HG03342 (cell line): ENCODE results near the gene GSTM4.
A peak's percentile ranks its signal among the peaks of the same experiment; 100 is the strongest.
"Not testable (repeated sequence)": the region's sequence is repeated elsewhere in the genome, so short reads cannot be mapped to it uniquely, and the experiment has no call there.

Experiments
- ATAC-seq: cut with Tn5 transposase; IDR thresholded peaks from one replicate; pipeline ENCODE4 v1.9.1; 2021; ENCODE audit warnings: mild to moderate bottlenecking, moderate library complexity; ENCODE audit not compliant: unreplicated experiment

GSTM4 gene

GRCh38 chr1:109664671-109665070, 8.8 kb downstream of the GSTM4 start:
- ATAC-seq = no peak

GRCh38 chr1:109667452-109668122, 11.7 kb downstream of the GSTM4 start, which contains the start of gene GSTM2:
Gene GSTM2 (plus strand): TSS chr1:109668057. CDS start chr1:109668116, 59 bp downstream.
- peak; percentile 87 for ATAC-seq

- ATAC-seq = no peak
Observed at GRCh38 chr1:109668123-109668775, 12.3 kb downstream of the GSTM4 start.

GRCh38 chr1:109669246-109669948, 13.5 kb downstream of the GSTM4 start:
- ATAC-seq = no peak

DNA sequence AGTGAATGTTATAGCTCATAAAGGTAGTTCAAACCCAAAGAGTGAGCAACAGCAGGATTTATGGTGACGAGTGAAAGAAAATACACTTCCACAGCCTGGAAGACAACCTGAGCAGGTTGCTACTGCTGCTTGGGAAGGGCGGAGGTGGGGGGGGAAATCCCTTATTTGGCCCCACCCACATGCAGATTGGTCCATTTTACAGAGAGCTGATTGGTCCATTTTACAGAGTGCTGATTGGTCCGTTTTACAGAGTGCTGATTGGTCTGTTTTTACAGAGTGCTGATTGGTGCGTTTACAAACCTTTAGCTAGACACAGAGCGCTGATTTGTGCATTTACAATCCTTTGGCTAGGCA, 14.0 kb downstream of the GSTM4 start:
- ATAC-seq = not testable (repeated sequence)

DNA sequence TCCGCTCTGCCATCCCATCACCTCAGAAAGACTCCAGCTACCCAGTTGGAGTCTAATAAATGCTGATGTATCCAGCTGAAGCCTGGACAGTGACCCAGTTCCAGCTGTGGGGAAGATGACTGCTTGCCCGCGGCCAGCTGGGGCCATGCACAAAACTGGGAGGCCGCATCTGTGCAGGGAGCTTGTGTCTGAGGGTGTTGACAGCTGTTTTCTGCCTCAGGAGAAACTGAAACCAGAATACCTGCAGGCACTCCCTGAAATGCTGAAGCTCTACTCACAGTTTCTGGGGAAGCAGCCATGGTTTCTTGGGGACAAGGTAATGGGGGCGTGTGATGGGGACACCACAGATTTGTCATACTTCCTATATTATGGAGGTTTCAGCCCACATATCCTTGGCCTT, 15.2 kb downstream of the GSTM4 start:
- ATAC-seq = no peak

DNA sequence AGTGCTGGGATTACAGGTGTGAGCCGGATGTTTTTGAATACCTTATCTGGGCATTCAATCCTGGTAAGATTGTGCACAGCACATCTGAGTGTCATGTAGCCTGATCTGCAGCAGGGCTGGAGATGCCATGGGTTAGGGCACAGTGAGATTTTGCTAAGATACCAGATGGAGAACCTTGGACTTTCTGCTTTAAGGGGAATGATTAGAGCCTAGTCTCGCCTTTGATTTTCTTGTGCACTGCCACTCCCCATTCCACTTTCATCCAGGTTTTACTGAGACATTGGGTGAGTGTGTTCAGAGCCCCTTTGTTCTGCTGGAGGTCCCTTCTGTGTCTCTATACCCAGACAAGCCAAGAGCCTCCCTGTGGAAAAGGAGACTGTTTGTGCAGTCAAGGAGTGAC, 18.0 kb downstream of the GSTM4 start:
- ATAC-seq = not testable (repeated sequence)

GRCh38 chr1:109676683-109677381, 20.9 kb downstream of the GSTM4 start:
- not testable (repeated sequence) for ATAC-seq

- ATAC-seq = no peak
Observed at GRCh38 chr1:109677459-109677858, 21.6 kb downstream of the GSTM4 start.

DNA sequence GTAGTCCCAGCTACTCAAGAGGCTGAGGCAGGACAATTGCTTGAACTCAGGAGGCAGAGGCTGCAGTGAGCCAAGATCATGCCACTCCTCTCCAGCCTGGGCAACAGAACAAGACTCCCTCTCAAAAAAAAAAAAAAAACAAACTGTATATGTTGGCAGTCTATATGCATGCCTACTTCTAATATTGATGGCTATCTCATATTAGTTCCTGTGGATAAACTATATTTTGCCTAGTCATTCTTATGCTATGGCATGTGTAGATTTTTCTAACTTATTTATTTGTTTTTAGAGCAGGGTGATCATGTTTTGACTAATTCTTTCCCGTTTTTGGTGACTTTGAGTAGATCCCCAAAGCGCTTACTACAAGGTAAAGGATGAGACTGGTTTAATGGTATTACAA, 22.7 kb downstream of the GSTM4 start:
- not testable (repeated sequence) for ATAC-seq

GRCh38 chr1:109684777-109685176, 28.9 kb downstream of the GSTM4 start:
- not testable (repeated sequence) for ATAC-seq

GRCh38 chr1:109685399-109685798, 29.5 kb downstream of the GSTM4 start:
- not testable (repeated sequence) for ATAC-seq

DNA sequence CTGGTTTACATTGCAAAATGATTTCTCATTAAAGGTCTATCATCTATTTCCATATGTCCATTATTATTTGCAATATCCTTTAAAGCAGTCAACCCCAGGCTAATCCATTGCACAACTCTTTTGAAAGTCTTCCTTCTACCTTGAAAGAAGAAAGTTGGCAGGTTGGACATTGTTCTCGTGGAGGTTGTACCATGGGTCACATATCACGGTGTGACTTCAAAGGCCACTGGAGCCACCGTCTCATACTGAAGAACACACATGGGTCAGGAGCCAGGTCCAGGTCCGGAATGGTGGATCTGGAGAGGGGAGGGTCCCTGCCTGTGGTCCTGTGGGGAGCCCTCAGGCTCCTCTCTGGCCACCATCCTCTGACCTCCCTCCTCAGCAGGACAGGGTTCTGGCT, 30.0 kb downstream of the GSTM4 start:
- not testable (repeated sequence) for ATAC-seq

- peak; percentile 12 for ATAC-seq
Observed at GRCh38 chr1:109687109-109687508, 31.2 kb downstream of the GSTM4 start.

GRCh38 chr1:109687641-109688499, 32.0 kb downstream of the GSTM4 start, which contains the start of gene GSTM1:
Gene GSTM1 (plus strand): TSS chr1:109687817. CDS start chr1:109687874, 57 bp downstream.
- ATAC-seq = peak; percentile 97

- ATAC-seq = no peak
Observed at GRCh38 chr1:109689844-109690405, 34.0 kb downstream of the GSTM4 start.

- no peak for ATAC-seq
Observed at GRCh38 chr1:109691759-109692158, 35.9 kb downstream of the GSTM4 start.

GRCh38 chr1:109694400-109694799, 38.5 kb downstream of the GSTM4 start:
- not testable (repeated sequence) for ATAC-seq

GRCh38 chr1:109695138-109695537, 39.2 kb downstream of the GSTM4 start:
- ATAC-seq = not testable (repeated sequence)

DNA sequence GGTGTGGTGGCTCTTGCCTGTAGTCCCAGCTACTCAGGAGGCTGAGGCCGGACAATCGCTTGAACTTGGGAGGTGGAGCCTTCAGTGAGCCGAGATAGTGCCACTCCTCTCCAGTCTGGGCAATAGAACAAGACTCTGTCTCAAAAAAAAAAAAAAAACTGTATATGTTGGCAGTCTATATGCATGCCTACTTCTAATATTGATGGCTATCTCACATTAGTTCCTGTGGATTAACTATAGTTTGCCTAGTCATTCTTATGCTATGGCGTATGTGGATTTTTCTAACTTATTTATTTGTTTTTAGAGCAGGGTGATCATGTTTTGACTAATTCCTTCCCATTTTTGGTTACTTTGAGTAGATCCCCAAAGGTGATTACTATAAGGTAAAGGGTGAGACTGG, 41.2 kb downstream of the GSTM4 start:
- no peak for ATAC-seq
